ENCODE data around the gene TRMT1L. TPM values are rescaled to one million over a fixed set of nuclear protein-coding genes. Genes with fewer than 3 reads are reported as not detected.

TRMT1L gene
- total and polyA plus RNA-seq, 2 donors (not counting 3 experiments of a cell fraction or from before 2014, with no cell fraction given) = 7.9 to 12.8 TPM

DNA sequence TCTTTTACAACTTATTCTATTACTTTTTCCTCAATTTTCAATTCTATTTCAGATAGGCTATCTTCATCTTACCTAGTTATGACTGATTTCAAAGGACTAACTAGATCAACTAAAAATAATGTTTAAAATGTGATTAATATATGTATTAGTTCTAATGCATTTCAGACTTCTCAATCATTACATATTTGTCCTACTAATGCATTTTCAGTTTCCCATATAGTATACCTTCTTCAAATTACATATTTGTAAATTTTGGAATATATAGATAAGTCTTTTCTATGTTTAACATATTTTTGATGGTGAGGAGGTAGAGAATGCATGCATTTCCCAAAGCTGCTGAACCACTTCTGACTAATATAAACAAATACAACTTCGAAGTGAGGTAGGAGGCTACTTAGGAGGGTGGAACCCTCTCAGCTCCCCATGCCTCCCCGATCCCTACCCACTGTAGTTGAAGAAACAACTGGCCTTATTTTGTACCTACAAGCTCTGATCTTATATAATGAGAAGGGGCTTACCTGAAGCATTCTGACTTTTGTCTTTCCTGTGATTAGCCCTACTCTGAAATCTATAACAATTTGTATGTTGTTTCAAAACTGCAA is 1.7 kb downstream of the TRMT1L start:
- H2AFZ ChIP-seq (ENCODE audit: low read depth, low read length) = no peak overlapping the region
- ChIA-PET POLR2A (no interaction called here), CTCF (interaction anchor here (2.0 kb wide), 1 partner anchor 15 kb away, joined by 15 read pairs; no protein-coding TSS in a partner anchor)
- intact Hi-C loops (cut with micrococcal nuclease) = loop anchor here (5.0 kb wide), 1 partner anchor 517 kb away; no protein-coding TSS in a partner anchor
- H4K20me1 ChIP-seq (replicated peaks; ENCODE audit: control insufficient read depth, extremely low read depth, insufficient read depth, low read length) = no peaks in the 10 kb centered on the region
- dilution Hi-C loops (cut with MboI; ENCODE audit: extremely low pct_ligation_motif_present, low sequenced_read_pairs) = no loop called here
- H3K4me1 ChIP-seq (ENCODE audit: control insufficient read depth, extremely low read depth, insufficient read depth, low read length) = peaks cover 19% of the 10 kb centered on the region
- no peak overlapping the region for H3K27ac ChIP-seq (ENCODE audit: insufficient read depth, low read depth, low read length)
- peaks cover 0 to 3% of the 10 kb centered on the region in 2 experiments for H3K36me3 ChIP-seq (ENCODE audit: control insufficient read depth in 2 of 2, extremely low read depth in 1 of 2, insufficient read depth in 2 of 2, low read length in 2 of 2)
- no peaks in the 10 kb centered on the region for H3K27me3 ChIP-seq (ENCODE audit: control insufficient read depth in 2 of 2, insufficient read depth in 2 of 2, low read length in 2 of 2)
- BruUV-seq (replicated peaks) = no TSS peak
- H3K9me1 ChIP-seq (replicated peaks; ENCODE audit: control insufficient read depth, extremely low read depth, insufficient read depth, low read length) = no peaks in the 10 kb centered on the region
- DNase-seq (ENCODE audit: low read depth, low spot score) (peak; percentile 2), FAIRE-seq (no peak)
- no peaks in the 10 kb centered on the region for H3K9me3 ChIP-seq (replicated peaks; ENCODE audit: control insufficient read depth, insufficient read depth, low read length)
- H3K4me3 ChIP-seq (replicated peaks in 1 of 3; ENCODE audit: insufficient read depth in 1 of 3, low read depth in 1 of 3, low read length in 3 of 3) = peak overlapping the region in 1 of 3 experiments; percentile 95
- peak overlapping the region; percentile 94 for H3K4me2 ChIP-seq (ENCODE audit: insufficient read depth, low read length)
- TF ChIP-seq JUN (IDR thresholded peaks at IDR 0.05; ENCODE audit: borderline replicate concordance, insufficient read depth, insufficient read length, low read depth) (no peak), GATA2 (IDR thresholded peaks at IDR 0.05; ENCODE audit: insufficient read depth, insufficient read length, low read depth, low read length) (no peak), CTCF (IDR thresholded peaks at IDR 0.05; ENCODE audit: extremely low read depth in 1 of 2, insufficient read depth in 1 of 2, low read depth in 1 of 2, low read length in 2 of 2) (no peak), POLR2AphosphoS5 (IDR thresholded peaks at IDR 0.05; ENCODE audit: insufficient read depth, low read depth, low read length) (no peak), FOS (IDR thresholded peaks at IDR 0.05; ENCODE audit: borderline replicate concordance, insufficient read depth, low read length) (no peak)
- TF ChIP-seq, protein P1, sequence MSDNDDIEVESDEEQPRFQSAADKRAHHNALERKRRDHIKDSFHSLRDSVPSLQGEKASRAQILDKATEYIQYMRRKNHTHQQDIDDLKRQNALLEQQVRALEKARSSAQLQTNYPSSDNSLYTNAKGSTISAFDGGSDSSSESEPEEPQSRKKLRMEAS (IDR thresholded peaks at IDR 0.05; ENCODE audit: insufficient read depth, insufficient read length) = no peak
- H3K9ac ChIP-seq (replicated peaks; ENCODE audit: extremely low read depth, insufficient read depth, low read length) = peak overlapping the region; percentile 91
- peaks cover 8% of the 10 kb centered on the region for H3K79me2 ChIP-seq (ENCODE audit: control insufficient read depth, insufficient read depth, low read length)
